CD8-positive, alpha-beta memory T cell (primary cell): ENCODE measurements around the gene SZT2. TPM values are rescaled to one million over a fixed set of nuclear protein-coding genes. Genes with fewer than 3 reads are reported as not detected.

ENCODE experiments used
- CTCF ChIA-PET: fragments of 350-600 bp; sonication (Branson Sonifier 250); formaldehyde crosslinking; loops from one replicate; lab custom pipeline; 2021; ENCODE audit warnings: antibody characterized with exemption; lab: Charles Lee
- POLR2A ChIA-PET: fragments of 350-600 bp; sonication (Branson Sonifier 250); formaldehyde crosslinking; loops from one replicate; lab custom pipeline; 2021; ENCODE audit warnings: antibody characterized with exemption; lab: Charles Lee
- DNase-seq, 5 donors: peaks; one replicate each; pipeline versions ENCODE4 v3.0.0 to v3.0.0-alpha.2; 2020 to 2022; ENCODE audit warnings: mixed read lengths in 1 of 5
- H3K27ac ChIP-seq: one replicate; pipeline ENCODE4 v1.7.0; 2013; ENCODE audit warnings: low read depth, mild to moderate bottlenecking, low read length, moderate library complexity
- H3K27me3 ChIP-seq: 2 replicates; pipeline ENCODE4 v1.7.0; 2013; ENCODE audit warnings: low read length, mild to moderate bottlenecking; ENCODE audit not compliant: insufficient read depth, poor library complexity, severe bottlenecking
- H3K36me3 ChIP-seq: 2 replicates; pipeline ENCODE4 v1.7.0; 2013; ENCODE audit warnings: mild to moderate bottlenecking, low read length, moderate library complexity; ENCODE audit not compliant: insufficient read depth
- H3K4me1 ChIP-seq: 2 replicates; pipeline ENCODE4 v1.7.0; 2013; ENCODE audit warnings: mild to moderate bottlenecking, low read length, moderate library complexity; ENCODE audit not compliant: insufficient read depth
- H3K4me3 ChIP-seq: 2 replicates; pipeline ENCODE4 v1.7.0; 2013; ENCODE audit warnings: mild to moderate bottlenecking, low read length
- H3K9me3 ChIP-seq: 2 replicates; pipeline ENCODE4 v1.7.0; 2013; ENCODE audit warnings: mild to moderate bottlenecking, low read length
- H3K27ac Mint-ChIP-seq, 8 donors: one replicate each; pipeline ENCODE4 v1.8.0; 2020 to 2021; ENCODE audit warnings: mixed read lengths in 8 of 8, mild to moderate bottlenecking in 6 of 8, inconsistent platforms in 3 of 8, moderate library complexity in 3 of 8
- H3K27me3 Mint-ChIP-seq, 2 donors: one replicate each; pipeline ENCODE4 v1.8.0; 2020 to 2021; ENCODE audit warnings: mixed read lengths in 2 of 2, mild to moderate bottlenecking in 1 of 2, moderate library complexity in 1 of 2
- H3K36me3 Mint-ChIP-seq, 3 donors: one replicate each; pipeline ENCODE4 v1.8.0; 2020 to 2021; ENCODE audit warnings: mixed read lengths in 3 of 3, inconsistent platforms in 1 of 3, mild to moderate bottlenecking in 1 of 3
- H3K4me1 Mint-ChIP-seq, 3 donors: one replicate each; pipeline ENCODE4 v1.8.0; 2020 to 2021; ENCODE audit warnings: mixed read lengths in 3 of 3, inconsistent platforms in 1 of 3, mild to moderate bottlenecking in 1 of 3
- H3K4me3 Mint-ChIP-seq, 7 donors: one replicate each; pipeline ENCODE4 v1.8.0; 2020 to 2021; ENCODE audit warnings: mixed read lengths in 7 of 7, mild to moderate bottlenecking in 6 of 7, moderate library complexity in 4 of 7, inconsistent platforms in 2 of 7
- H3K9me3 Mint-ChIP-seq, 5 donors: one replicate each; pipeline ENCODE4 v1.8.0; 2020 to 2022; ENCODE audit warnings: mixed read lengths in 5 of 5, mild to moderate bottlenecking in 3 of 5, moderate library complexity in 2 of 5, inconsistent platforms in 1 of 5
- polyA plus RNA-seq: library from polyadenylated mRNA; unstranded; fragments of 300-500 nt; fragmentation: Illumina TruSeq; gene quantifications from one replicate; pipeline ENCODE4 v1.2.3, GENCODE V29; 2021
- total RNA-seq, 2 experiments: library from RNA; stranded (reverse); gene quantifications; one replicate each; pipeline ENCODE4 v1.2.3, GENCODE V29; 2021

SZT2 gene
- total RNA-seq (10 to 100 TPM; 34.4 to 35.1 TPM), polyA plus RNA-seq (7.2 TPM)

DNA sequence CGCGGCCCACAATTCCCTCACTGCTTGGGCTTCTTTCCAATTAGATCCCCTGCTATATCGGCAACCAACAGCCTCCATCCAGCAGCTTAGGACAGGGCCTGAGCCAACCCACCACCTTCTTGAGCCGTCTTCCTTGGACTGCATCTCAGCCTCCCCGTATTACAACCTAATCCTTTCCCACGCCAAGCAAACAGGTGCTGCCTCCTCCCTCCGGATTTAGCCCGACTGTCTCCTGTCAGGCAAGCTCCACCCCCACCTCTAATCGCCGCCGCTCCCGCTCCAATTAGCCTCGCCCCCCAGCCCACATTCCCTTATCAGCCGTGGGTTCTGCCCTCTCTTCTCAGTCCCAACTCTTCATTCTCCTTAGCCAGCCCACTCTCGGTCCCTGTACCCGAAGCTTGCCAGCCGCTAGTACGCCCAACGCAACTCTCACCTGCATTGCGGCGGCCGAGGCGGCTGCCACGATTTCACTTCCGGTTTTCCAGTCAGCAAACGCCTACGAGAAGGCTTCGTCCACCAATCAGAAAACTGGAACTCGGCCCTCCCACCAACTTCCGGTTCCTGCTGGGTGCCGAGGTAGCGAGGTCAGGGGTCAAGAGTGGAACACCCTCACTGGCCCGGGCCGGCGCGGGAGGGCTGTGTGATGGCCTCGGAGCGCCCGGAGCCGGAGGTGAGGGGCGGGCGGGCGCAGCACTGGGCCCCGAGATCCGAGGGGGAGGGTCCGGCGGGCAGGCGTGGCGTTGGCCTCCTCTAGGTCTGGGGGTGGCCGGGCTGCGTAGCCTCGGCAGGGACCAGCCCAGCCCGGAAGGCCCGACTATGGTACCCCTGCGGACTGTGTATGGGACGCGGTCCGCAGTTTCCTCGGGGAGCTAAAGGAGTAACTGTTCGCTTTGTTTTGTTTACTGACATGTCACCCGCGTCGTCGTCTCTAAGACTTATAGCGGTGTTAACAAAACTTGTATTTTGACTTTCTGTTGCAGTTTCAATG, at the start of gene SZT2, which contains the start of gene MED8:
Gene SZT2, plus strand, starts transcription at position 574 of the 988 bp plus-strand sequence. Its CDS starts 70 bp downstream, at position 644.
Gene MED8, minus strand, starts transcription at position 475 of the 988 bp plus-strand sequence. Its CDS starts 36 bp downstream, at position 439.
- peaks cover 28% of the 10 kb centered on the region for H3K4me1 ChIP-seq
- POLR2A ChIA-PET: interaction anchor here (0.7 to 1.4 kb wide), 4 partner anchors 22 to 217 kb away, joined by 3 to 8 read pairs (median 3); partner anchors contain the start of genes CFAP57, EBNA1BP2 and ELOVL1
- CTCF ChIA-PET: interaction anchor here (1.0 to 2.0 kb wide), 4 partner anchors 21 to 163 kb away, joined by 3 to 7 read pairs (median 3); partner anchors contain the start of gene ELOVL1
- H3K36me3 ChIP-seq: peaks cover 30% of the 10 kb centered on the region
- Mint-ChIP-seq H3K4me1 (peaks cover 41 to 68% (median 59%) of the 10 kb centered on the region in 3 donors), H3K9me3 (no peaks in the 10 kb centered on the region), H3K4me3 (peak within 1 kb of the TSS; percentile 94 to 100 (median 98)), H3K36me3 (peaks cover 0 to 50% (median 15%) of the 10 kb centered on the region in 3 donors), H3K27ac (peak within 1 kb of the TSS; percentile 87 to 100 (median 99)), H3K27me3 (no peaks in the 10 kb centered on the region)
- peak within 1 kb of the TSS; percentile 90 for H3K4me3 ChIP-seq
- no peaks in the 10 kb centered on the region for H3K9me3 ChIP-seq
- peak within 1 kb of the TSS; percentile 87 for H3K27ac ChIP-seq
- DNase-seq: peak; percentile 88 to 93 (median 91)
- H3K27me3 ChIP-seq: no peaks in the 10 kb centered on the region

- DNase-seq: no peak
- no peak overlapping the region for H3K27ac ChIP-seq
- Mint-ChIP-seq H3K9me3 (no peaks in the 10 kb centered on the region), H3K36me3 (no peaks in the 10 kb centered on the region), H3K27ac (peak overlapping the region in 1 of 8 donors; percentile 21), H3K4me1 (no peaks in the 10 kb centered on the region), H3K4me3 (no peak overlapping the region), H3K27me3 (no peaks in the 10 kb centered on the region)
- CTCF ChIA-PET: no interaction called here
- no peaks in the 10 kb centered on the region for H3K4me1 ChIP-seq
- H3K36me3 ChIP-seq: no peaks in the 10 kb centered on the region
- H3K27me3 ChIP-seq: no peaks in the 10 kb centered on the region
- H3K4me3 ChIP-seq: no peak overlapping the region
- POLR2A ChIA-PET: no interaction called here
- no peaks in the 10 kb centered on the region for H3K9me3 ChIP-seq
Measured at GRCh38 chr1:43340559-43340958, 49.1 kb upstream of the SZT2 start.

- Histone ChIP-seq H3K9me3 (no peaks in the 10 kb centered on the region), H3K4me1 (peaks cover under 1% of the 10 kb centered on the region), H3K4me3 (no peak overlapping the region), H3K27me3 (no peaks in the 10 kb centered on the region), H3K36me3 (no peaks in the 10 kb centered on the region), H3K27ac (no peak overlapping the region)
- no peaks in the 10 kb centered on the region for H3K36me3 Mint-ChIP-seq
- DNase-seq: no peak
- H3K4me1 Mint-ChIP-seq: peaks cover under 1 to 3% (median 3%) of the 10 kb centered on the region in 3 donors
- H3K27ac Mint-ChIP-seq: peak overlapping the region in 2 of 8 donors; percentile 4 to 6
- ChIA-PET CTCF (no interaction called here), POLR2A (no interaction called here)
- H3K27me3 Mint-ChIP-seq: no peaks in the 10 kb centered on the region
- H3K9me3 Mint-ChIP-seq: no peaks in the 10 kb centered on the region
- H3K4me3 Mint-ChIP-seq: no peak overlapping the region
Measured at GRCh38 chr1:43344267-43344850, 45.3 kb upstream of the SZT2 start.

GRCh38 chr1:43345120-43345519, 44.6 kb upstream of the SZT2 start:
- Mint-ChIP-seq H3K27ac (peak overlapping the region in 3 of 8 donors; percentile 35 to 66 (median 55)), H3K36me3 (no peaks in the 10 kb centered on the region), H3K4me1 (peaks cover 5 to 10% (median 9%) of the 10 kb centered on the region in 3 donors), H3K4me3 (peak overlapping the region in 1 of 7 donors; percentile 55), H3K27me3 (no peaks in the 10 kb centered on the region), H3K9me3 (no peaks in the 10 kb centered on the region)
- ChIA-PET POLR2A (no interaction called here), CTCF (no interaction called here)
- H3K36me3 ChIP-seq: no peaks in the 10 kb centered on the region
- no peaks in the 10 kb centered on the region for H3K27me3 ChIP-seq
- H3K27ac ChIP-seq: no peak overlapping the region
- peaks cover 4% of the 10 kb centered on the region for H3K4me1 ChIP-seq
- no peaks in the 10 kb centered on the region for H3K9me3 ChIP-seq
- H3K4me3 ChIP-seq: no peak overlapping the region
- DNase-seq: no peak

DNA sequence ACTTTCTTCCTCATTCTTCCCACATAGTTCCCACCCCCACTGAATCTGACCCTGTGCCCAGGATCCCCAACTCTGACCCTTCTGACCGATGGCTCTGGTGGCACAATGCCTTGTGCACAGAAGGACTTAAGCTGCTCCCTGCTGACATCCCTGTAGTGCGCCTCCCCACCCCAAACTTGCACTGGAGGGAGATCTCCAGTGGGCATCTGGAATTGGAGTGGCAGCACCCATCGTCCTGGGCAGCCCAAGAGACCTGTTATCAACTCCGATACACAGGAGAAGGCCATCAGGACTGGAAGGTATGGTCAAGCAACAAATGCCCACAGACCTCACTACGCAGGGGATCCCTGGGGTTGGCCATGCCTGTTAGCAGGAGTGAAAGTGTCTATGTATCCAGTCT, 43.1 kb upstream of the SZT2 start:
- Mint-ChIP-seq H3K4me1 (peaks cover 5 to 10% (median 9%) of the 10 kb centered on the region in 3 donors), H3K36me3 (no peaks in the 10 kb centered on the region), H3K9me3 (no peaks in the 10 kb centered on the region), H3K27ac (peak overlapping the region in 2 of 8 donors; percentile 30 to 91), H3K4me3 (no peak overlapping the region), H3K27me3 (no peaks in the 10 kb centered on the region)
- Histone ChIP-seq H3K9me3 (no peaks in the 10 kb centered on the region), H3K27ac (no peak overlapping the region), H3K4me3 (no peak overlapping the region), H3K4me1 (peaks cover 4% of the 10 kb centered on the region), H3K36me3 (no peaks in the 10 kb centered on the region), H3K27me3 (no peaks in the 10 kb centered on the region)
- no peak for DNase-seq
- POLR2A ChIA-PET: no interaction called here
- CTCF ChIA-PET: no interaction called here

- H3K27ac Mint-ChIP-seq: peak overlapping the region in 6 of 8 donors; percentile 17 to 91 (median 65)
- no peak for DNase-seq
- H3K4me1 Mint-ChIP-seq: peaks cover 5 to 10% (median 9%) of the 10 kb centered on the region in 3 donors
- H3K9me3 Mint-ChIP-seq: no peaks in the 10 kb centered on the region
- no peaks in the 10 kb centered on the region for H3K36me3 Mint-ChIP-seq
- H3K27ac ChIP-seq: no peak overlapping the region
- H3K4me3 Mint-ChIP-seq: peak overlapping the region in 6 of 7 donors; percentile 30 to 72 (median 63)
- H3K9me3 ChIP-seq: no peaks in the 10 kb centered on the region
- CTCF ChIA-PET: no interaction called here
- H3K27me3 ChIP-seq: no peaks in the 10 kb centered on the region
- H3K27me3 Mint-ChIP-seq: no peaks in the 10 kb centered on the region
- H3K4me3 ChIP-seq: no peak overlapping the region
- peaks cover 4% of the 10 kb centered on the region for H3K4me1 ChIP-seq
- POLR2A ChIA-PET: interaction anchor here (1.2 kb wide), 1 partner anchor 10 kb away, joined by 4 read pairs; the partner anchor contains the start of gene CDC20
- no peaks in the 10 kb centered on the region for H3K36me3 ChIP-seq
Measured at GRCh38 chr1:43348343-43348808, 41.3 kb upstream of the SZT2 start.

GRCh38 chr1:43348809-43349593, 40.7 kb upstream of the SZT2 start:
- DNase-seq: peak; percentile 68 to 83 (median 73)
- H3K27me3 Mint-ChIP-seq: no peaks in the 10 kb centered on the region
- Histone ChIP-seq H3K27me3 (no peaks in the 10 kb centered on the region), H3K4me1 (peaks cover 4% of the 10 kb centered on the region), H3K36me3 (no peaks in the 10 kb centered on the region), H3K4me3 (peak overlapping the region; percentile 29), H3K27ac (peak overlapping the region; percentile 57), H3K9me3 (no peaks in the 10 kb centered on the region)
- peaks cover 5 to 10% (median 9%) of the 10 kb centered on the region in 3 donors for H3K4me1 Mint-ChIP-seq
- H3K4me3 Mint-ChIP-seq: peak overlapping the region; percentile 76 to 91 (median 83)
- no peaks in the 10 kb centered on the region for H3K9me3 Mint-ChIP-seq
- no peaks in the 10 kb centered on the region for H3K36me3 Mint-ChIP-seq
- ChIA-PET POLR2A (interaction anchor here (1.2 kb wide), 1 partner anchor 10 kb away, joined by 4 read pairs; the partner anchor contains the start of gene CDC20), CTCF (no interaction called here)
- peak overlapping the region; percentile 79 to 99 (median 94) for H3K27ac Mint-ChIP-seq
